NCI-H524 (cell line): ENCODE data around the gene DAB2.

Experiments used
- DNase-seq, 2 experiments: peaks; one replicate each; lab custom pipeline; 2025; lab: John Stamatoyannopoulos, UW

DAB2 gene

DNA sequence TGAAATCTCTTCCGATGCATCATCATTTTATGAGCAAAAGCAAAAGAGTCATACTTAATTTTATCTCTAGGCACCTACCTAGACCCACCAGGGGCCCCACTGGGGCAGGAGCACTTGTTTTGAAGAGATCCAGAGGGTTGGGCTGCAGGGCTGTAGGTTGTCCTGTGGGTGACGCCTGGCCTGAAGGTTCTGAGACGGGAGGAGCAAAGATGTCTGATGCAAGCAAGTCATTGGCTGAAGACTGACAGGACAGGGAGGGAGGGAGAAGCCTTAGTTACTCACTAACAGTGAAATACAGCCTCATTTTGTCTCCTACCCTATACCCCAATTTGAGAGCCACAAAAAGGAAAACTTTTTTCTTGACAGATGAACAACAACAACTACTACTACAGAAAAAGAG, 43.4 kb downstream of the DAB2 start:
- DNase-seq: no peak

DNA sequence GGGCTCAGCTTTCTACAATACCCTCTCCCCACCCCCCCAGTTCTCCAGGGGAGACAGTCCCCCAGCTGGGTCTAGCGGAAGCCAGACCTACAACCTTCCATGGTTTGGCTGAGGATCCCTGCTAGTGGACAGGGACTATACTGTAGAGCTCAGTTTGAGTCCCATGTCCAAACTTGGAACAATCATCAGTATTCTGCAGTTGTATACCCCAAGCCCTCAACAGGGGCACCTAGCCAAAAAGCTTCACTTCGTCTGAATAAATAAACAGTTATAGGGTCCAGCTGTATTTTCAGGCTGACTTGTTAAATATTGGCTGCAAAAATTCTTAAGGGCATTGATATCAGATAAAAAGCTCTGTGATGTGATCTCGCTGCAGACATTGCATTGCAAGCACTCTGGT, 45.1 kb downstream of the DAB2 start:
- DNase-seq: no peak

DNA sequence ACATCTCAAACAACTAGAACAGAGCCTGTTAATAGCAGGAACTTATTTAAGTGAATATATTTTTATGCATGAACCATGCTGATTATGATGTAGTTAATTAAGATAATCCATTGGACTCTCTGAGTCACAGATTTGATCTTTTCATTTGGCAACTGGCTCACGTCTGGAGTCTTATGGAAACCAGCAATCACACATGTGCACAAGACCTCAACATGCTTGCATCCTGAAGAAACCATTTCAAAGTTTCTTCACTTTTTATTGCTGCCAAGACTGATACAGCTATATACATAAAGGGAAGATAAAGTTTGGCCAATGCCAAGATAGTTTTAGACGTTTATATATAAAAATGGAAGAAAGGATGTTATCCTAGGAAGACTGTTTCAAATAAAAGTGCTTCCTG, 47.2 kb downstream of the DAB2 start:
- no peak for DNase-seq

DNA sequence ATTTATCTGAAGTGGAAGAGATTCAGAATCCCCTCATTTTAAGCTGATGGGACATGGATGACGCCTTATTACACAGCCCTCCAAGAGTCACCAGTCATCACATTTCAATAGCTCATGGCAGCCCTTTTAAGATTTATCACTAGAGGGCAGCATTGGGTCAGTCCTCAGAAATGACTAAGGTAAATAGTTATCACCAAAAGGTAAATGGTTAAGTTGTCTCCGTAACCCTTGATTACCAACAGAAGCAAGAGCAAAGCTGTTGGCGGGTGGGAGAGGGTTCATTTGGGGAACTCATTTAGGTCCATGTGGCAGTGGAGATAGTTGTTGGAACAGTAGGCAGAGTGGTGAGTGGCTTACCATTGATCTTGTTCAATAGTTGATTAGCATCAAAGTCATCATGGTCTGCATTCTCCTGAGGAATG, 48.5 kb downstream of the DAB2 start:
- peak; percentile 39 to 50 for DNase-seq

DNA sequence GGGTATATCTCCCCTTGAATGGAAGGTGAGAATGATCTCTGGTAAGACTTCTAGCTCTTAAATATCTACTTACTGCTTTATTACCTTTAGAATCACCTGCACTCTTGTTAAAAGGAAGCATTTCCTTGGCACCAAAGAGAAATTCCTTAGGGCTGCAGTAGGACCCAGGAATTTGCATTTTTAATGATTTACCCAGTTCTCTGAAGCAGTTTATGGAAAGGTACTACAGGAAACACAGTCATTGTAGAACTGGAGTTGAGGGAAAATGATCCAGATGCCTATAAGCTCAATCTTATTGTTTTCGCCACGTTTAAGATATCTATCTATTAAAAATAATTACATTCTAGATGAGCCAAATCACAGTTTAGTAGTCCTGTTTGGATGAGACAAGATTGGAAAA, 51.0 kb downstream of the DAB2 start:
- no peak for DNase-seq

DNA sequence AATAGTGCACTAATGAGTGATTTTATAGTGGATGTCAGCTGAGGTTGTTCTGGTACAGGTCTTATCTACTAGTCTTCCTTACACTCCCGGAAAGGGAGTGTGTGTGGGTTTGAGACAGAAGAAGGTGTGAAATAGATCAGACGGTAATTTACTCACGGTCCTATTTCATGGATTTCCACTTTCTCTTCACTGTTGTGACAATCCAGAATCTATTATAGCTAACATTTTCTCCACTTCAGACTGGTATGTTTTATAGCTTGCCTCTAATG, 53.5 kb downstream of the DAB2 start:
- DNase-seq: no peak

DNA sequence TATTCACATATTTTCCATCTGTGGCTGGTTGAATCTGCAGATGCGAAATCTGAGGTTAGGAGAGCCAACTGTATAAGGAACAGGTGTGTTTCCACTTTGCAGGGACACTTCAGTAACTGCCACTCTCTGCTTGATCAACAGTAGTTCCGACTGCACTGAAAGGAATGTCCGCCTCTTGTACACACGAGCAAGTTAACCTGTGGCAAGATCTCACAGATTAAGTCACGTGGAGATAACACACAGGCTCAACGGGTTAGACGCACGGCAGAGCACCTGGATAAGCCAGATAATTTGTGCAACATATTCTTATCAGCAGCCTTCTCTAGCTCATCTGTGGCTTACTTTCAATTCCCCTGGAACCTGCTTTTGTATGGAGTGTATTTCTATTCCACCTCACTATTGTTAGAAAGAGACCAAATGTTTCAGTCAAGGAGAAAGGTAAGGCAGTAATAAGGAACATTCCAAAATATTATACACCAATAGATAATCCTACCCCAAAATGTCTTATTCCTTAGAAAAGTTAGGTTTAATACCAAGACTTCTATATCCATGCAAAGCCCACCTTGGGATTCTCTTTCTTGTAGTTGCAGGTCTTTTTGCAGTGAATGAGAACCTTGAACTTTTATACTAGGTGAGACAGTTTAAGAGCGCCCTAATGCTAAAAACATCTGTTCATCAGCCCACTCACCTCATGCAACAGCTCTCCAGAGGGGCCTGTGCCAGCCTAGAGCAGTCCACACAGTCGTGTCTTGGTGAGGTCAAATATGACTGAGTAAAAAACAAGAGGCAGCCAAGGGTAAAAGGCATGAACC, 54.0 kb downstream of the DAB2 start:
- no peak for DNase-seq

DNA sequence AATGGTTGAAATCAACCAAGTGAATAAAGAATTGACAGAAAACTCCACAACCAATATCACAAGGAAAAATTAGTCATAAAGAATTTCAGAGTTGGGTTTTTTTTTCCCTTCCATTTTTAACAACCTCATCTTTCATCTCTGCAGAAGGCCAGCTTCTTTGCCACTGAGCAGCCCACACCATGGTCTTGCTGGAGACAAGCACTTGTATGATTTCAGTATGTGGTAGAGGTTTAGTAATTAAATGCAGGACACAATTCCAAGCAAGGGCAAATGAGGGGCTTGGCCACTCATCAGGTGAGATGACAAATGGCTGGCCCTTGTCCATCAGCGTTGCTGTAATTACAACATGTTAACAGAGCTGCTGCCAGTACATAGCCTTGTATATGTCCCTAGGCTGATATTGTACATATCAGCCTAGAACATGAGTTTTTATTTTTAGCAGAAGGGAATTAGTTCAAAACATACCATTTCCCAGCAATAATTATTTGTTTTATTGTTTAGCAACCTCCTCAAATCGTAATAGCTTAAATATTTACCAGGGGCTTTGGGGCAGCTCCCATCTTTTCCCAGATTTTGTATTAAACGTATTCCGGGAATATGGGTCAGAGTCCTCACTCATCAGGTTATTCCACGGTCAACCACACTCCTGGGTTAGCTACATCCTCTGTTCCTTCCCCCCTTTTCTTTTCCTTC, 55.5 kb downstream of the DAB2 start:
- DNase-seq: no peak

DNA sequence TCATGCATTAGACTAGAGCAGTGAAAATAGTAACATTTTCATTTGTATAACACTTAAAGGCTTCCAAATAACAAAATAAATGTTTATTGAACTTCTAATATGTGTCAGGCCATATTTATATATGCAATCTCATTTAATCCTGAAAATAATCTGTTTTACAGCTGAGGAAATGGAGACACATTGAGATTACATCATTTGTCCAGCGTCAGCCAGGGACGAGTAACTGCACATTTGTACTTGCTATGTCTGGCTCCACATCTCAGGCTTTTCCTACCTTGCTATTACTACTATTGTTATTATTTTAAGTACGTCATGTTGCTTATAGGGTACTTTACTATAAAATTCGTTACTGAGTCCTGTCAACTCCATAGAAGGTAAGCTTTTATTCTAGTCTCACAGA, 56.7 kb downstream of the DAB2 start:
- DNase-seq: no peak

DNA sequence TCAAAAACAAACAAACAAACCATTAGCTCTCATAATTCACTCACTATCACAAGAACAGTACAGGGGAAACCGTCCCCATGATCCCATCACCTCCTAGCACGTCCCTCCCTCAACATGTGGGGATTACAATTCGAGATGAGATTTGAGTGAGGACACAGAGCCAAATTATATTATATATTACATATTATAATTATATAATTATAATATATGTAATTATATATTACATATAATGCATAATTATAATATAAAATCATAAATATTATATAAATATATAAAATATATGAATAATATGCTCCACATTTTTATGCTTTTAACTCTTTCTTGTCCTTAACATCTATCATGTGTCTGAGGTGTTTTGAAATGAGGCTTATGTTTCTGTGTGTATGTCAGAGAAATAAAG, 57.1 kb downstream of the DAB2 start:
- no peak for DNase-seq

DNA sequence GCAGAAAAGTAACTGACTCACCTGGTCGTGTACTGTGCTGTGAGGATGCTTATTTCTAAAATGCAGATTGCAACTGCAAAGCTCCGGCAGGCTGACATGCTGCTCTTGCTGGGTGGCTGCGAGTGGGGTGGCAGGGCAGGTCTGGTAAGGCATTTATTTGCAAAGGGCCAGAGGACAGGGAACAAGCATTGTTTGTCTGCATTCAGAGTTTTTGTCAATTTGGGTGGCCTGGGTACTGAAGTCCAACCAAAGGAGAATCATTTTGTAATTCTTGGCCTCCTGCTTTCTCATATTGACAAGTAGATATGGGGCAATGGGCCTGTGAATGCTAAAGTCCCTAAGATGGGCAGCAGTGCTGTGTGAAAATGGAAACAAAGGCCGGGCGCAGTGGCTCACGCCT, 60.4 kb downstream of the DAB2 start, which contains the start of gene C9:
TSS of gene C9 (minus strand) at position 129 of the 400 bp plus-strand sequence. CDS start at position 98, 31 bp downstream.
- DNase-seq: no peak

DNA sequence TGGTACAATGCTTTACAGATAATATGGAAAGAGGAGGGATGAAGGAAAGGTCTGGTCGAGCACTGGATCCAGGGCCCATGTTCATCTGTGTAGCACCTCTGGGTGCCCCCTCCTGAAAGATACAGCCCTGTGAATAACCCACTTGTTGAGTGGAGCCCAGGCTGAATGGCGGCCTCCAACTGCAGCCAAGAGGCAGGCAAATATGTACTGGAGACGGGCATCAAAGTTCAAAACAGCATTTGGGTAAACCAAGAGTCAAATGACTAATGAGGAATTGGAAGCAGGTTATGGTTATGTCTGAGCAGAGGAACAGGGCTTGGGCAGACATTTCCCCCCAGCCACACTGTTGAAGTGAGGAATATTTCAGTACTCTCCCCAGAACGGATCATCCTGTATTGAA, 61.6 kb downstream of the DAB2 start:
- no peak for DNase-seq

DNA sequence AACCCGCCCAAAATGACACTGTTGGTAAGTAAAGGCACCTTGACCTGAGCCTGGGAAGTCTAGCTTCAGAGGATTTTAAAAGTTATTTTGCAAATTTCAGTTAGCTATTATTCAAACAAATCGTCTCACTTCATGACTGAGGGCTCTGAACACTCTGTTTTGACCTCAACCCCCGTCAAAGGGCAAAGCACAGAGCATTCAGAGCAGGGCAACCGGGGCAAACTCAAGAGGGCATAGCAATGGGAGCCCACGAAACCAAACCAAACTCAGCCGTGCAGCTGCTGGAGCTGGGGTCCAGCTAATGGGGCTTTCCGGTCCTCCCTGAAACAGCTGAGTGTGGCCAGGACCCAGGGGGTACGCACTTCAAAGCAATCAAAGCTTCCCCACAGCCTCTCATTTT, 62.1 kb downstream of the DAB2 start:
- DNase-seq: no peak

DNA sequence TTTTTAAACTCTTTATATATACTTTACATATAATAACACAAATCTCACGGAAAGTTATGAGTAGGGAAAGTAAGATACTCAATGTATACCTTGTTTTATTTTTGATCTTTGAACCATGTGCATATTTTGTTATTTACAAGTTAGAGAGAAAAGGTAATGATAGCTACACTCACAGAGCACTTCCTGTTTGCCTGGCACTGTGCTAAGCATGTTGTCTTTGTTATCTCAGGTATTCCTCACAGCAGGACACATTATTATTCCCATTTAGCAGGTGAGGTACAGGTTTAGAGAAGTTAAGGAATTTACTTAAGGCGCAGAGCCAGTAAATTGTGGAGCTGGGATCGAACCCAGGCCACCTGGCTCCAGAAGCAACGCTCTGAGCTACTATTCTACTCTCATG, 63.5 kb downstream of the DAB2 start:
- no peak for DNase-seq

DNA sequence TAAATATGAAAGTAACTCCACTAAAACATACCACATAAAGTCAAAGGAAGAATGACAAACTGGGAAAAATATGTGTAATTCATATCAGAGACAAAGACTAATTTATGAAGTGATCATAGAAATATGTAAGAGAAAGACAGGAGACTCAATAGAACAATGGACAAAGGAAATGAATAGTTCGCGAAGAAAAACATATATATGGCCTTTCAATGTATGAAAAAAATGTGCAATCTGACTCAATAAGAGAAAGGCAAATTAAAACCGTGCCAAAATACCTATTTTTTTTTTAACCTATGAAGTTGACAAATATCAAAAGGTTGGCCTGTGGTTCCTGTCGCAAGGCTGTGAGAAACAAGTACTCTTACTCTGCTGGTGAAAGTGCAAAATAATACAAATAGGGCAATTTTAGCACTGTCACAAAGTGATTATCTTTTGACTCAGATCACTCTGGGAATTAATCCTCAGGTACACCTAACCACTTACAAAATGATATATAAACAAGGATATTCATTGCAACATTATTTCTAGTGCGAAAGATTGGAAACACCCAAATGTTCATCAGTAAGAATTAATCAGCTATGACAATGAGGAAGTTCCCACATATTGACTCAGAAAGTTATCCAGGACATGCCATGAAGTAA, 64.2 kb downstream of the DAB2 start:
- DNase-seq: no peak

DNA sequence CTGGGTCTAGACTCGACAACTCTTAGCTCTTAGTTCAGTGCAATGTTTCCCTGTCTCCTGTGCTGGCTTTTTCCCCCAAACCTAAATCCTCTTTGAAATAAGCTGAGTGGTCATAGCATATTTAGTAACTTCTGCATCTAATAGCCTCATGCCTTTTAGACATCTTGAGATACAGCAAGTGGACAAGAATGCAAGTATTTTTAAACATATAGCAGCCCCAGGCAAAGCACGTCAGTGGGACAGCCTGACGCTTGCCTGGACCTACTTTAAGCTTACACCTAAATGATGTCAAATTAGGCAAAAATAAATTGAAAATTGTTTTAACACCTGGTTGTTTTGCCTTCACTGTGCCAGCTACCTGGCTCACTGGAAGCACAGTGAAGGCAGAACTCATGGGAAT, 68.5 kb downstream of the DAB2 start:
- no peak for DNase-seq

DNA sequence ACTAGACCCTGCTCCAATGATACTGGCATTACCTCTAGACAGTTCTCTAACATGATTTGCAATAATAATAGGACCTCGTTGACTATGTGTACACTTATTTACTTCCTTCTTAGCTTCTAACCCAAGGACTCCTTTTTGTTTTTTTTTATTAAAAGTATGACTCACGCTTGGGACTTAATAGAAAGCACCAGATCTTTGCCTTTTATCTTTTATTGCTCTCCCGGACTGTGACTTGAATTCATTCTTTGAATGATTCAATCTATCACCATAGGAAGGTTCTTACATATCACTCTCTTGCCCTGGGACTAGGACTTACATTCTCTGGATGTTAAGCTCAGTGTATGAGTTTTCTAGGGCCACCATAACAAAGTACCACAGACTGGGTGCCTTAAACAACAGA, 69.5 kb downstream of the DAB2 start:
- no peak for DNase-seq

DNA sequence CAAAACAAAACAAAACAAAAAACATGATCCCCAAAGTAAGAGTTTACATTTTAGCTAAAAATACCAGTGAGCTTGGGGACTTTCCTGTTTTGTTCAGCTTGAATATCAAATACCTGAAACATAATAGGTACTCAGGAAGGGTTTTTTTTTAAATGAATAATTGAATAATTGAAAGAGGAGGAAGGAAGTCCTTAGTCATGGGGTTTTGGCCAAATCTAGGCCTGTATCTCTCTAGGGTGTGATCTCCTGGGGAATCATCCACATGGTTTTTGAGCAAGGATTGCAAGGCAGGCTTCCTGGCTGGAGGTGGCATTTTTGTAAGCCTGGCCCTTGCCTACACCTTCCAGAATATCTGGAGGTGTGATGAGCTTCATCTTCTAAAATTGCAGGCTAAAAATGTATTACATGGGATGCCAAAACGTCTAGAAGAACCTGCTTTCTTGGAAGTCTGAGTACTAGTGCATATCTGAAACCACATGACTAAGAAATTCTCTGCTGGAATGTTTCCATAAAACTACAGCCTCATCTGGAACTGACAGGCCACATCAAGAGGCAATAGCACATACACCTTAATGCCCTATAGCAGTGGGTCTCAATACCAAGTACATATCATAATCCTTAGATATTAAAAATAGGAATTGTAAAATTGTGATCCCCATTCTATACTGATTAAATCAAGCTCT, 70.9 kb downstream of the DAB2 start:
- DNase-seq: no peak

DNA sequence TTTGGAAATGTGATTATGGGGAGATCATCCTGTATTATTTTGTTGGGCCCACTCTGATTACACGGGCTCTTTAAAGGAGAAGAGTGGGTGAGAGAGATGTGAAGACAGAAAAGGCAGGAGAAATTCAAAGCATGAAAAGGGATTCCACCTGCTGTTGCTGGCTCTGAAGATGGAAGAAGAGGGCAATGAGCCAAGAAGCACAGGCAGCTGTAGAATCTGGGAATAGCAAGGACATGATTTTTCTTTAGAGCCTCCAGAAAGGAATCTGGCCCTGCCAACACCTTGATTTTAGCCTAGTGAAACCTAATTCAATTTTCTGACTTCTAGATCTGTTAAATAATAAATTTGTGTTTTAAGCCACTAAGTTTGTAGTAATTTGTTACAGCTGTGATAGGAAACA, 71.8 kb downstream of the DAB2 start:
- no peak for DNase-seq

DNA sequence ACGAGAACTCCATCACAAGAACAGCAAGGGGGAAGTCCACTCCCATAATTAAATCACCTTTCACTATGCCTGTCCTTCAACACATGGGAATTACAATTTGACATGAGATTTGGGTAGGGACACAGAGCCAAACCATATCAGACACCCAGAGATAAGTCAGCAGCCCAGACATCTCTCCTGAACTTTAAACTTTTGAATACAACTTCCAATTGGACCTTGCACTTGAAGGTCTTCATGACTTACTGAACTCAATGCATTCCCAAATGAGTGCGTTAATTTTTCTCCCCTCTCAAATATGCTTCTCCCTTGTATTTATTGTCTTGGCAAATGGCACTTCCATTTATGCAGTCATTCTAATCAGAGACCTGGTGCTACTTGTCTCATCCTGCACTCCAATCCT, 72.6 kb downstream of the DAB2 start:
- no peak for DNase-seq

DNA sequence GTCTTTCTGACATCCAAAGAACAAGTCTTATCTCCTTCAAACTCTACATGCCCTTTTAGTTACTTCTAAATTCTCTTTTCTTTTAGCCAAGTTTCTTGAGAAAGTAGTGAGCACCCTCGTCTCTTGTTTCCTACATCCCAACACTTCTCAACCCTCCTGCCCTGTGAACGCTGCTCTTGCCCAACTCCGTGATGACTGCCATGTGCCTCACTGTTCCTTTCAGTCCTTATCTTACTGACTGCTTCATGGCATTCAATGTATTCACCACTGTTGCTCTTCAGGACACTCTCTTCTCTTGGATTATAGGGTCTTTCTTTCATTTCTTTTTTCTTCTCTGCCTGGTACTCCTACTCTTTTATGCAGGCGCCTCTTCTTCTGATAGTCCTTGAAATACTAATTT, 75.3 kb downstream of the DAB2 start:
- DNase-seq: no peak

DNA sequence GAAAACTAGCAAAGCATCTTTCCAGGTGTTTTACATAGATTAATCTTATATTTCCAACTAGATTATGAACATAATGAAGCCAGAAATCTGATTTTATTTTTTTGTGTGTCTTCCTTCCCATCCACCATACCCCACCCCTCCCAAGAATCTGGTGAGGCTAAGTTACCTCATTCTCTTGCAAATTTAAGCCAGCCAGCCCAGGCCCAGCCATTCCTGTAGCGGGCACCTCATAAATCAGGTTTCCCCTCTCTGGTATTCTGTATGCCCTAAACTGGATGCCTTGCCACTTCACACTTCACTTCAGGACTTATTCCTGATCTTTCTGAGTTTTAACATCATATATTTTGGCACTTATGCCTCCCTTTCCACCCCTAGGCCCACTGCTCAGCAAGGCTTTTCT, 82.3 kb downstream of the DAB2 start:
- DNase-seq: no peak

DNA sequence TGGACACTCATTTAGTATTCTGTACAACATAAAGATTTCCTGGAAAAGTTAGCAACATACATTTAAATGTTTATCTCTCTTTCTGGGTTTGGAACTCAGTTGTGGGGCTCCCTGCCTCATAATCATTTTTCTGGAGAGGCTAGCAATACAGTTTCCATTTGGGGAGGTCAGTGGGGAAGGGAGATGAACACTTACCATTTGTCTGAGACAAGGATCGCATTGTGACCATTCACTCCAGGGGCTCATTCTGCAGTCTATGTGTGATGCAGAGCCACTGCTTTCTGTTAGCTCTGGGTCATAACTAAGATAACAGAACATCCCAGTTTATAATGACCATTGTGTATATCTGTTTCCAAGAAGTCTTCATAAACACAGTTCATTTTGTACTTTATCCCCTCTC, 82.9 kb downstream of the DAB2 start:
- no peak for DNase-seq
